NCI-H69 (cell line): Measurements from ENCODE around the gene PGBD1.
A peak's percentile ranks its signal among the peaks of the same experiment; 100 is the strongest.
"Not testable (repeated sequence)": the region's sequence is repeated elsewhere in the genome, so short reads cannot be mapped to it uniquely, and the experiment has no call there.

Experiments used
- DNase-seq: peaks from one replicate; lab custom pipeline; 2025; lab: John Stamatoyannopoulos, UW

PGBD1 gene

GRCh38 chr6:28267695-28268059 is 13.7 kb upstream of the PGBD1 start:
- DNase-seq = no peak

GRCh38 chr6:28269492-28269891 is 11.9 kb upstream of the PGBD1 start:
- DNase-seq = no peak

GRCh38 chr6:28274888-28275287 is 6.5 kb upstream of the PGBD1 start:
- no peak for DNase-seq

- DNase-seq = no peak
Measured at GRCh38 chr6:28277746-28278145, 3.6 kb upstream of the PGBD1 start.

GRCh38 chr6:28280595-28281287 is 631 bp upstream of the PGBD1 start:
- no peak for DNase-seq

- DNase-seq = peak; percentile 7
Measured at GRCh38 chr6:28282926-28283325, 1.6 kb downstream of the PGBD1 start.

GRCh38 chr6:28291573-28291972 is 10.2 kb downstream of the PGBD1 start:
- no peak for DNase-seq

GRCh38 chr6:28295326-28295725 is 14.0 kb downstream of the PGBD1 start:
- DNase-seq = no peak

- no peak for DNase-seq
Measured at GRCh38 chr6:28296520-28297060, 15.2 kb downstream of the PGBD1 start.

- DNase-seq = no peak
Measured at GRCh38 chr6:28303570-28303969, 22.2 kb downstream of the PGBD1 start.

- not testable (repeated sequence) for DNase-seq
Measured at GRCh38 chr6:28306363-28306762, 25.0 kb downstream of the PGBD1 start.

GRCh38 chr6:28311139-28311823 is 29.9 kb downstream of the PGBD1 start:
- DNase-seq = no peak

- no peak for DNase-seq
Measured at GRCh38 chr6:28312939-28313338, 31.6 kb downstream of the PGBD1 start.

GRCh38 chr6:28315628-28316027 is 34.3 kb downstream of the PGBD1 start:
- no peak for DNase-seq

- not testable (repeated sequence) for DNase-seq
Measured at GRCh38 chr6:28317866-28318265, 36.5 kb downstream of the PGBD1 start.

- DNase-seq = no peak
Measured at GRCh38 chr6:28322661-28323060, 41.3 kb downstream of the PGBD1 start.

GRCh38 chr6:28323813-28324424 is 42.5 kb downstream of the PGBD1 start:
- no peak for DNase-seq

- DNase-seq = no peak
Measured at GRCh38 chr6:28326371-28326948, 45.1 kb downstream of the PGBD1 start.

GRCh38 chr6:28330041-28330440 is 48.7 kb downstream of the PGBD1 start:
- DNase-seq = no peak

- no peak for DNase-seq
Measured at GRCh38 chr6:28333047-28333446, 51.7 kb downstream of the PGBD1 start.

GRCh38 chr6:28333599-28334018 is 52.2 kb downstream of the PGBD1 start:
- DNase-seq = no peak

GRCh38 chr6:28334286-28335039 is 53.1 kb downstream of the PGBD1 start:
- DNase-seq = no peak
